IMR-90 (cell line): Measurements from ENCODE around the gene MTAP. TPM values are rescaled to one million over a fixed set of nuclear protein-coding genes. Genes with fewer than 3 reads are reported as not detected.

Experiments
- ATAC-seq: fragments of 200-7000 bp; cut with Tn5 transposase; 2 replicates; pipeline ENCODE4 v1.9.1; 2020; ENCODE audit warnings: low read depth, mild to moderate bottlenecking, moderate library complexity
- BruUV-seq: library from RNA; stranded (reverse); fragments of 400-500 nt; replicated peaks from 2 replicates; lab custom pipeline; 2021; lab: Mats Ljungman, UMichigan
- CTCF ChIA-PET: fragments of 300-600 bp; formaldehyde crosslinking; extraction: SDS; loops from one replicate; lab custom pipeline; 2021; ENCODE audit warnings: antibody characterized with exemption; lab: Yijun Ruan, JAX
- POLR2A ChIA-PET: fragments of 300-600 bp; sonication (Branson Sonifier 250); formaldehyde crosslinking; loops from one replicate; lab custom pipeline; 2022; ENCODE audit warnings: antibody characterized with exemption; ENCODE audit not compliant: unreplicated experiment; lab: Charles Lee
- DNase-seq: peaks from one replicate; pipeline ENCODE4 v3.0.0; 2013
- H2AFZ ChIP-seq: replicated peaks from 2 replicates; pipeline ENCODE3; 2013; ENCODE audit warnings: low read length, mild to moderate bottlenecking; ENCODE audit not compliant: poor library complexity
- H2AK5ac ChIP-seq: 2 replicates; pipeline ENCODE4 v1.6.1; 2013; ENCODE audit warnings: low read depth, low read length, inconsistent platforms
- H2AK9ac ChIP-seq: replicated peaks from 2 replicates; pipeline ENCODE3; 2013; ENCODE audit warnings: mild to moderate bottlenecking, low read depth, low read length, moderate library complexity; ENCODE audit not compliant: poor library complexity
- H2BK120ac ChIP-seq: 2 replicates; pipeline ENCODE4 v1.6.1; 2013; ENCODE audit warnings: low read depth, low read length, inconsistent platforms
- H2BK15ac ChIP-seq: 3 replicates; pipeline ENCODE4 v1.6.1; 2013; ENCODE audit warnings: low read depth, low read length, inconsistent platforms
- H2BK20ac ChIP-seq: 2 replicates; pipeline ENCODE4 v1.6.1; 2013; ENCODE audit warnings: low read depth, mild to moderate bottlenecking, inconsistent platforms, low read length, moderate library complexity
- H2BK5ac ChIP-seq: 2 replicates; pipeline ENCODE4 v1.6.1; 2013; ENCODE audit warnings: mild to moderate bottlenecking, low read depth, low read length, inconsistent platforms; ENCODE audit not compliant: poor library complexity, severe bottlenecking
- H3K14ac ChIP-seq: replicated peaks from 2 replicates; pipeline ENCODE4 v1.6.1; 2013; ENCODE audit warnings: low read depth, low read length, inconsistent platforms
- H3K18ac ChIP-seq: 2 replicates; pipeline ENCODE4 v1.6.1; 2013; ENCODE audit warnings: low read depth, low read length, control low read depth
- H3K23ac ChIP-seq: 2 replicates; pipeline ENCODE4 v1.6.1; 2013; ENCODE audit warnings: low read depth, low read length, inconsistent platforms
- H3K27ac ChIP-seq: 2 replicates; pipeline ENCODE4 v1.5.1; 2013; ENCODE audit warnings: mild to moderate bottlenecking, control low read depth, low read length; ENCODE audit not compliant: insufficient read depth
- H3K27me3 ChIP-seq: 2 replicates; pipeline ENCODE4 v1.6.1; 2013; ENCODE audit warnings: low read length; ENCODE audit not compliant: control insufficient read depth, insufficient read depth
- H3K36me3 ChIP-seq: 2 replicates; pipeline ENCODE4 v1.6.1; 2013; ENCODE audit warnings: low read length, mixed read lengths; ENCODE audit not compliant: control insufficient read depth, insufficient read depth
- H3K4ac ChIP-seq: 2 replicates; pipeline ENCODE4 v1.6.1; 2013; ENCODE audit warnings: low read depth, low read length, inconsistent platforms
- H3K4me1 ChIP-seq: 2 replicates; pipeline ENCODE4 v1.6.1; 2013; ENCODE audit warnings: low read length, mixed read lengths; ENCODE audit not compliant: control insufficient read depth, insufficient read depth
- H3K4me2 ChIP-seq: 2 replicates; pipeline ENCODE4 v1.6.1; 2013; ENCODE audit warnings: low read depth, mild to moderate bottlenecking, control low read depth, low read length, moderate library complexity
- H3K4me3 ChIP-seq: 2 replicates; pipeline ENCODE4 v1.5.1; 2013; ENCODE audit warnings: low read depth, mild to moderate bottlenecking, control low read depth, low read length, moderate library complexity; ENCODE audit not compliant: insufficient read depth
- H3K56ac ChIP-seq: 2 replicates; pipeline ENCODE4 v1.6.1; 2013; ENCODE audit warnings: low read length, inconsistent platforms; ENCODE audit not compliant: insufficient read depth; ENCODE audit errors: extremely low read depth
- H3K79me1 ChIP-seq, 2 experiments: 2 replicates each; pipeline ENCODE4 v1.6.1; 2013; ENCODE audit warnings: low read length in 2 of 2, inconsistent platforms in 1 of 2, low read depth in 1 of 2
- H3K9ac ChIP-seq: 2 replicates; pipeline ENCODE4 v1.6.1; 2013; ENCODE audit warnings: low read depth, low read length, control low read depth
- H3K9me1 ChIP-seq: 2 replicates; pipeline ENCODE4 v1.6.1; 2013; ENCODE audit warnings: low read length, inconsistent platforms; ENCODE audit not compliant: insufficient read depth
- H3K9me3 ChIP-seq: 2 replicates; pipeline ENCODE4 v1.6.1; 2013; ENCODE audit warnings: low read length; ENCODE audit not compliant: control insufficient read depth, insufficient read depth
- H4K20me1 ChIP-seq: 2 replicates; pipeline ENCODE4 v1.6.1; 2013; ENCODE audit warnings: low read length, inconsistent platforms; ENCODE audit not compliant: insufficient read depth
- H4K5ac ChIP-seq: 2 replicates; pipeline ENCODE4 v1.6.1; 2013; ENCODE audit warnings: mild to moderate bottlenecking, low read depth, low read length, control low read depth
- H4K8ac ChIP-seq, 2 experiments: 2 replicates each; pipeline ENCODE4 v1.6.1; 2013; ENCODE audit warnings: low read depth in 2 of 2, low read length in 2 of 2, control low read depth in 1 of 2, inconsistent platforms in 1 of 2
- H4K91ac ChIP-seq: 2 replicates; pipeline ENCODE4 v1.6.1; 2013; ENCODE audit warnings: low read depth, low read length, inconsistent platforms; ENCODE audit not compliant: insufficient read depth
- BHLHE40 ChIP-seq: fragments of 150-350 bp; IDR thresholded peaks from 2 replicates; pipeline ENCODE4 v1.6.1; 2016; ENCODE audit warnings: mild to moderate bottlenecking, low read depth, low read length
- CEBPB ChIP-seq: IDR thresholded peaks from 2 replicates; pipeline ENCODE4 v1.6.1; 2012; ENCODE audit warnings: low read depth, low read length, improper control_type of control experiment
- CHD1 ChIP-seq: IDR thresholded peaks from 2 replicates; pipeline ENCODE4 v1.6.1; 2012; ENCODE audit warnings: low read depth, low read length, improper control_type of control experiment
- CTCF ChIP-seq: conservative IDR thresholded peaks from 2 replicates; pipeline ENCODE4 v1.5.1; 2012; ENCODE audit warnings: mild to moderate bottlenecking, low read depth, low read length, improper control_type of control experiment
- ELK1 ChIP-seq: fragments of 150-350 bp; IDR thresholded peaks from 2 replicates; pipeline ENCODE4 v1.6.1; 2016; ENCODE audit warnings: low read depth, mild to moderate bottlenecking, low read length, moderate library complexity, borderline replicate concordance
- FOS ChIP-seq: fragments of 150-350 bp; IDR thresholded peaks from 2 replicates; pipeline ENCODE4 v1.6.1; 2016; ENCODE audit warnings: low read depth, low read length
- MAFK ChIP-seq: IDR thresholded peaks from 2 replicates; pipeline ENCODE4 v1.6.1; 2012; ENCODE audit warnings: low read depth, low read length, improper control_type of control experiment
- MAZ ChIP-seq: IDR thresholded peaks from 2 replicates; pipeline ENCODE4 v1.6.1; 2012; ENCODE audit warnings: low read depth, mild to moderate bottlenecking, low read length, improper control_type of control experiment, moderate library complexity, borderline replicate concordance
- NFE2L2 ChIP-seq: fragments of 150-350 bp; IDR thresholded peaks from 2 replicates; pipeline ENCODE4 v1.6.1; 2016; ENCODE audit warnings: low read depth, mild to moderate bottlenecking, low read length
- POLR2A ChIP-seq: IDR thresholded peaks from 2 replicates; pipeline ENCODE4 v1.6.1; 2012; ENCODE audit warnings: mild to moderate bottlenecking, low read depth, low read length
- RAD21 ChIP-seq: IDR thresholded peaks from 2 replicates; pipeline ENCODE4 v1.6.1; 2012; ENCODE audit warnings: low read length, improper control_type of control experiment
- RCOR1 ChIP-seq: IDR thresholded peaks from 2 replicates; pipeline ENCODE4 v1.6.1; 2012; ENCODE audit warnings: mild to moderate bottlenecking, low read length, improper control_type of control experiment; ENCODE audit not compliant: insufficient replicate concordance
- RFX5 ChIP-seq: IDR thresholded peaks from 2 replicates; pipeline ENCODE4 v1.8.0; 2012; ENCODE audit warnings: low read depth, mild to moderate bottlenecking, low read length, moderate library complexity
- WGBS, 2 experiments: methylation state at CpG; one replicate each; pipeline versions ENCODE4 v1.1.5 to v1.1.7; 2013; ENCODE audit warnings: missing lambda C conversion rate in 2 of 2; ENCODE audit not compliant: insufficient read length in 1 of 2; ENCODE audit errors: extremely low coverage in 2 of 2; 5-methylcytosine and 5-hydroxymethylcytosine counted together
- dilution Hi-C: fragments of 300-500 bp; cut with HindIII; formaldehyde crosslinking; loops from one replicate; pipeline ENCODE4 v1.14.3; 2018; ENCODE audit warnings: low sequenced_read_pairs; ENCODE audit not compliant: unreplicated experiment
- in situ Hi-C: fragments of 300-500 bp; cut with MboI; formaldehyde crosslinking; loops from 3 replicates; pipeline ENCODE4 v1.14.3; 2019; ENCODE audit warnings: low sequenced_read_pairs, inconsistent platforms, mixed read lengths
- intact Hi-C: fragments of 100-400 bp; cut with micrococcal nuclease; formaldehyde crosslinking; loops from 2 replicates; pipeline ENCODE4 v1.10.0; 2022
- polyA plus RNA-seq, 3 experiments: library from polyadenylated mRNA; depleted of rRNA; stranded (reverse); fragments of >200 nt; gene quantifications; 2 replicates each; pipeline ENCODE4 v1.2.3, GENCODE V29; 2012; ENCODE audit warnings: low replicate concordance in 1 of 3
- total RNA-seq: library from RNA; depleted of rRNA; stranded (reverse); fragments of >200 nt; gene quantifications from 2 replicates; pipeline ENCODE4 v1.2.3, GENCODE V29; 2012

The MTAP gene
- total and polyA plus RNA-seq, 2 of the 4 experiments (the other 2 are of a cell fraction): 15.7 to 50.9 TPM

GRCh38 chr9:21781656-21782055 is 20.8 kb upstream of the MTAP start:
- POLR2A ChIA-PET: no interaction called here
- BruUV-seq: no TSS peak
- no peak overlapping the region for H2AK5ac ChIP-seq
- no peak overlapping the region for H3K23ac ChIP-seq
- no peak overlapping the region for H2BK120ac ChIP-seq
- no peak overlapping the region for H3K27ac ChIP-seq
- H3K9me1 ChIP-seq: peaks cover 3% of the 10 kb centered on the region; the same call in 1 of the 2 replicates
- H3K4me1 ChIP-seq: peaks cover 6% of the 10 kb centered on the region
- H3K56ac ChIP-seq: no peak overlapping the region
- H3K27me3 ChIP-seq: no peaks in the 10 kb centered on the region
- DNase-seq (no peak), ATAC-seq (no peak)
- H2BK15ac ChIP-seq: no peak overlapping the region
- H4K91ac ChIP-seq: no peak overlapping the region
- no peak overlapping the region for H2BK20ac ChIP-seq
- no peak overlapping the region for H2AFZ ChIP-seq
- TF ChIP-seq CEBPB (no peak), POLR2A (no peak), CTCF (no peak), RAD21 (no peak), BHLHE40 (no peak), ELK1 (no peak), RCOR1 (no peak), RFX5 (no peak), CHD1 (no peak), FOS (no peak), MAZ (no peak), NFE2L2 (no peak), MAFK (no peak)
- in situ Hi-C loops (loop anchor here (25.0 kb wide), 2 partner anchors 94 to 569 kb away; partner anchors contain the start of genes IFNA10, IFNA16 and IFNA7), dilution Hi-C loops (loop anchor here (25.0 kb wide), 1 partner anchor 219 kb away; no protein-coding TSS in a partner anchor), intact Hi-C loops (no loop called here)
- H3K79me1 ChIP-seq: no peaks in the 10 kb centered on the region
- no peak overlapping the region for H4K8ac ChIP-seq
- no peak overlapping the region for H3K4ac ChIP-seq
- H3K9me3 ChIP-seq: no peaks in the 10 kb centered on the region
- CTCF ChIA-PET: no interaction called here
- no peak overlapping the region for H3K4me3 ChIP-seq
- H3K9ac ChIP-seq: no peak overlapping the region
- H2AK9ac ChIP-seq: no peak overlapping the region
- H2BK5ac ChIP-seq: no peak overlapping the region
- no peak overlapping the region for H3K18ac ChIP-seq
- no peaks in the 10 kb centered on the region for H4K20me1 ChIP-seq
- no peak overlapping the region for H3K4me2 ChIP-seq
- no CpG with 5 or more reads among the region's 2 CpGs for WGBS, 2 experiments
- H4K5ac ChIP-seq: no peak overlapping the region
- H3K36me3 ChIP-seq: no peaks in the 10 kb centered on the region
- no peak overlapping the region for H3K14ac ChIP-seq
